DND-41 (cell line): ENCODE measurements around the gene SH2D6.

ENCODE experiments used
- ATAC-seq: fragments of 200-7000 bp; cut with Tn5 transposase; 3 replicates; pipeline ENCODE4 v1.9.1; 2021; ENCODE audit warnings: low read depth; ENCODE audit not compliant: insufficient read depth
- DNase-seq: peaks from one replicate; pipeline ENCODE4 v3.0.0-alpha.2; 2020
- H2AFZ ChIP-seq: 2 replicates; pipeline ENCODE4 v1.6.0; 2012; ENCODE audit warnings: low read depth, low read length
- H3K27ac ChIP-seq: 2 replicates; pipeline ENCODE4 v1.5.1; 2012; ENCODE audit warnings: low read length, inconsistent platforms
- H3K27me3 ChIP-seq: fragments of 200-600 bp; sonication (generic); 2 replicates; pipeline ENCODE4 v1.6.0; 2012; ENCODE audit warnings: low read length, mild to moderate bottlenecking, inconsistent platforms; ENCODE audit not compliant: insufficient read depth, poor library complexity
- H3K36me3 ChIP-seq: 2 replicates; pipeline ENCODE4 v1.5.1; 2012; ENCODE audit warnings: low read length, inconsistent platforms; ENCODE audit not compliant: insufficient read depth
- H3K4me1 ChIP-seq: 2 replicates; pipeline ENCODE4 v1.5.1; 2012; ENCODE audit warnings: mild to moderate bottlenecking, low read length; ENCODE audit not compliant: insufficient read depth
- H3K4me2 ChIP-seq: 2 replicates; pipeline ENCODE4 v1.6.0; 2012; ENCODE audit warnings: mild to moderate bottlenecking, moderate library complexity, low read length, inconsistent platforms; ENCODE audit not compliant: insufficient read depth
- H3K4me3 ChIP-seq, 2 experiments: fragments of 200-600 bp in 1 of 2; shearing (Covaris generic) in 1 of 2; 2 replicates each; pipeline ENCODE4 v1.5.1; 2012 to 2016; ENCODE audit warnings: inconsistent platforms in 2 of 2, low read length in 2 of 2, mild to moderate bottlenecking in 2 of 2, low read depth in 1 of 2, moderate library complexity in 1 of 2
- H3K79me2 ChIP-seq: 2 replicates; pipeline ENCODE4 v1.6.0; 2012; ENCODE audit warnings: low read length, inconsistent platforms; ENCODE audit not compliant: insufficient read depth
- H3K9ac ChIP-seq: 2 replicates; pipeline ENCODE4 v1.6.0; 2012; ENCODE audit warnings: low read depth, mild to moderate bottlenecking, inconsistent platforms, low read length, moderate library complexity
- H3K9me3 ChIP-seq: 2 replicates; pipeline ENCODE4 v1.5.1; 2012; ENCODE audit warnings: low read length, moderate library complexity, mild to moderate bottlenecking, inconsistent platforms; ENCODE audit not compliant: insufficient read depth, severe bottlenecking
- H4K20me1 ChIP-seq: 2 replicates; pipeline ENCODE4 v1.6.0; 2012; ENCODE audit warnings: low read length; ENCODE audit not compliant: insufficient read depth
- CTCF ChIP-seq: IDR thresholded peaks from 2 replicates; pipeline ENCODE4 v1.5.1; 2012; ENCODE audit warnings: borderline replicate concordance, low read length, moderate library complexity, mild to moderate bottlenecking; ENCODE audit not compliant: poor library complexity, severe bottlenecking; ENCODE audit errors: extremely low read depth
- EZH2 ChIP-seq: IDR thresholded peaks from 3 replicates; pipeline ENCODE4 v1.6.1; 2012; ENCODE audit warnings: borderline replicate concordance, low read depth, mild to moderate bottlenecking, moderate library complexity, low read length, inconsistent platforms; ENCODE audit not compliant: severe bottlenecking

SH2D6 gene

GRCh38 chr2:85419009-85419675 is 628 bp downstream of the SH2D6 start:
- TF ChIP-seq EZH2 (no peak), CTCF (no peak)
- no peak for DNase-seq
- Histone ChIP-seq H3K9ac (peak overlapping the region; percentile 87), H3K27ac (peak overlapping the region; percentile 97), H3K36me3 (no peaks in the 10 kb centered on the region; the same call in 1 of the 2 replicates), H3K4me3 (peak overlapping the region; percentile 38 to 72; a peak in 3 of 4 replicates), H3K79me2 (peaks cover 26% of the 10 kb centered on the region), H2AFZ (peak overlapping the region; percentile 77), H3K9me3 (no peaks in the 10 kb centered on the region), H3K4me1 (peaks cover 46% of the 10 kb centered on the region), H4K20me1 (no peaks in the 10 kb centered on the region), H3K27me3 (no peaks in the 10 kb centered on the region), H3K4me2 (peak overlapping the region; percentile 92)
- ATAC-seq, result no peak

- Histone ChIP-seq H3K4me1 (peaks cover 39% of the 10 kb centered on the region), H3K9me3 (no peaks in the 10 kb centered on the region), H3K4me2 (peak overlapping the region; percentile 92), H2AFZ (peak overlapping the region; percentile 95), H3K79me2 (peaks cover 17% of the 10 kb centered on the region), H3K27me3 (no peaks in the 10 kb centered on the region), H3K27ac (peak overlapping the region; percentile 97), H3K4me3 (peak overlapping the region in 1 of 2 experiments; percentile 51; a peak in 2 of 4 replicates), H3K9ac (peak overlapping the region; percentile 87), H4K20me1 (no peaks in the 10 kb centered on the region), H3K36me3 (no peaks in the 10 kb centered on the region; the same call in 1 of the 2 replicates)
- peak; percentile 69 for ATAC-seq
- TF ChIP-seq CTCF (peak; percentile 100), EZH2 (no peak)
- peak; percentile 92 for DNase-seq
Measured at GRCh38 chr2:85420536-85421259, 2.2 kb downstream of the SH2D6 start.

- Histone ChIP-seq H3K4me2 (peak overlapping the region; percentile 92), H3K27me3 (no peaks in the 10 kb centered on the region), H3K36me3 (no peaks in the 10 kb centered on the region; the same call in 1 of the 2 replicates), H3K27ac (peak overlapping the region; percentile 97), H2AFZ (peak overlapping the region; percentile 95), H4K20me1 (no peaks in the 10 kb centered on the region), H3K9ac (peak overlapping the region; percentile 87), H3K9me3 (no peaks in the 10 kb centered on the region), H3K4me1 (peaks cover 39% of the 10 kb centered on the region), H3K79me2 (peaks cover 17% of the 10 kb centered on the region), H3K4me3 (no peak overlapping the region)
- TF ChIP-seq CTCF (no peak), EZH2 (no peak)
- ATAC-seq (no peak), DNase-seq (no peak)
Measured at GRCh38 chr2:85421260-85422071, 3.0 kb downstream of the SH2D6 start.
